ENCODE results near the gene NCAM1.

DNA sequence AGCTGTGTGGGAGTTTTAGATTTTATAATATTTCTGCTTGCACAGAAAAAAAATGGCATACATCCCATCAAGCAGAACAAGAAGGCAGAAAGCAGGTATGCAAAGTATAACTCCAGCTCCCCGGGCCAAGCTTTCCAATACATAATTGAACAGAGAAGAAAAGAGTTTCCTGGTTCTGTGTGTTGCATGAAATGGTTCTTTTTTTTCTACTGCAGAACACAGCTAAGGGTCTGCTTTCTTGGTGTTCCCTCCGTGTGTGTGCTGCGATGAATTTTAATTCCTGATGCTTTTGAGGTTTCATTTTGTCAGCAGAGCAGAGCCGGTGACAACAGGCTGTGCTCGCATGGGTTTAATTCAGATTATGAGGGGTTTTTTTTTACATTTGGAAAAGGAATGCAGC lies 282.5 kb downstream of the NCAM1 start:
- TF ChIP-seq, protein P1, sequence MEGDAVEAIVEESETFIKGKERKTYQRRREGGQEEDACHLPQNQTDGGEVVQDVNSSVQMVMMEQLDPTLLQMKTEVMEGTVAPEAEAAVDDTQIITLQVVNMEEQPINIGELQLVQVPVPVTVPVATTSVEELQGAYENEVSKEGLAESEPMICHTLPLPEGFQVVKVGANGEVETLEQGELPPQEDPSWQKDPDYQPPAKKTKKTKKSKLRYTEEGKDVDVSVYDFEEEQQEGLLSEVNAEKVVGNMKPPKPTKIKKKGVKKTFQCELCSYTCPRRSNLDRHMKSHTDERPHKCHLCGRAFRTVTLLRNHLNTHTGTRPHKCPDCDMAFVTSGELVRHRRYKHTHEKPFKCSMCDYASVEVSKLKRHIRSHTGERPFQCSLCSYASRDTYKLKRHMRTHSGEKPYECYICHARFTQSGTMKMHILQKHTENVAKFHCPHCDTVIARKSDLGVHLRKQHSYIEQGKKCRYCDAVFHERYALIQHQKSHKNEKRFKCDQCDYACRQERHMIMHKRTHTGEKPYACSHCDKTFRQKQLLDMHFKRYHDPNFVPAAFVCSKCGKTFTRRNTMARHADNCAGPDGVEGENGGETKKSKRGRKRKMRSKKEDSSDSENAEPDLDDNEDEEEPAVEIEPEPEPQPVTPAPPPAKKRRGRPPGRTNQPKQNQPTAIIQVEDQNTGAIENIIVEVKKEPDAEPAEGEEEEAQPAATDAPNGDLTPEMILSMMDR (conservative IDR thresholded peaks at IDR 0.05), result no peak
- TF ChIP-seq ZFX (IDR thresholded peaks at IDR 0.05), result no peak
